Upper lobe of left lung (tissue), 4 donors: ENCODE measurements around the gene FERMT1.

ENCODE experiments used
- CTCF ChIP-seq, 6 experiments: fragments of 450-650 bp in 4 of 6; fragments of 200-600 bp in 2 of 6; sonication (generic) in 2 of 6; IDR thresholded peaks; one replicate each; pipeline ENCODE4 v1.5.1; 2016 to 2019; ENCODE audit warnings: antibody characterized with exemption in 6 of 6
- EP300 ChIP-seq, 4 donors: sonication (generic); formaldehyde crosslinking; IDR thresholded peaks; one replicate each; pipeline ENCODE4 v1.5.1; 2017; ENCODE audit warnings: antibody characterized with exemption in 4 of 4, control low read depth in 2 of 4
- POLR2AphosphoS5 ChIP-seq, 2 donors: sonication (generic); formaldehyde crosslinking; IDR thresholded peaks; one replicate each; pipeline ENCODE4 v1.5.1; 2017; ENCODE audit warnings: antibody characterized with exemption in 2 of 2

GRCh38 chr20:6091661-6092060 is 31.2 kb downstream of the FERMT1 start:
- no peak for TF ChIP-seq CTCF (IDR thresholded peaks at IDR 0.05)
- no peak for TF ChIP-seq POLR2AphosphoS5 (IDR thresholded peaks at IDR 0.05)
- TF ChIP-seq EP300 (IDR thresholded peaks at IDR 0.05) = no peak
